Suprapubic skin (tissue), 4 donors: ENCODE results near the gene SNX8.

Experiments used
- EP300 ChIP-seq: sonication (generic); formaldehyde crosslinking; IDR thresholded peaks from one replicate; pipeline ENCODE4 v1.6.1; 2017; ENCODE audit warnings: antibody characterized with exemption
- POLR2AphosphoS5 ChIP-seq, 3 donors: sonication (generic); formaldehyde crosslinking; IDR thresholded peaks; one replicate each; pipeline ENCODE4 v1.6.1; 2017; ENCODE audit warnings: antibody characterized with exemption in 3 of 3
- TF ChIP-seq, protein P1 (sequence below), 2 donors: fragments of 200-600 bp in 1 of 2; fragments of 450-650 bp in 1 of 2; sonication (generic) in 1 of 2; IDR thresholded peaks; one replicate each; pipeline ENCODE4 v1.5.1; 2016 to 2019; ENCODE audit warnings: antibody characterized with exemption in 2 of 2, mild to moderate bottlenecking in 1 of 2, moderate library complexity in 1 of 2

- TF ChIP-seq, protein P1, sequence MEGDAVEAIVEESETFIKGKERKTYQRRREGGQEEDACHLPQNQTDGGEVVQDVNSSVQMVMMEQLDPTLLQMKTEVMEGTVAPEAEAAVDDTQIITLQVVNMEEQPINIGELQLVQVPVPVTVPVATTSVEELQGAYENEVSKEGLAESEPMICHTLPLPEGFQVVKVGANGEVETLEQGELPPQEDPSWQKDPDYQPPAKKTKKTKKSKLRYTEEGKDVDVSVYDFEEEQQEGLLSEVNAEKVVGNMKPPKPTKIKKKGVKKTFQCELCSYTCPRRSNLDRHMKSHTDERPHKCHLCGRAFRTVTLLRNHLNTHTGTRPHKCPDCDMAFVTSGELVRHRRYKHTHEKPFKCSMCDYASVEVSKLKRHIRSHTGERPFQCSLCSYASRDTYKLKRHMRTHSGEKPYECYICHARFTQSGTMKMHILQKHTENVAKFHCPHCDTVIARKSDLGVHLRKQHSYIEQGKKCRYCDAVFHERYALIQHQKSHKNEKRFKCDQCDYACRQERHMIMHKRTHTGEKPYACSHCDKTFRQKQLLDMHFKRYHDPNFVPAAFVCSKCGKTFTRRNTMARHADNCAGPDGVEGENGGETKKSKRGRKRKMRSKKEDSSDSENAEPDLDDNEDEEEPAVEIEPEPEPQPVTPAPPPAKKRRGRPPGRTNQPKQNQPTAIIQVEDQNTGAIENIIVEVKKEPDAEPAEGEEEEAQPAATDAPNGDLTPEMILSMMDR (IDR thresholded peaks at IDR 0.05): no peak
- TF ChIP-seq EP300 (no peak), POLR2AphosphoS5 (IDR thresholded peaks at IDR 0.05) (no peak)
These were observed 57.1 kb downstream of the SNX8 start for GRCh38 chr7:2257046-2257551.
